IMR-90 (cell line): ENCODE measurements around the gene SSX4B. TPM values are rescaled to one million over a fixed set of nuclear protein-coding genes. Genes with fewer than 3 reads are reported as not detected.
"Not testable (repeated sequence)": the region's sequence is repeated elsewhere in the genome, so short reads cannot be mapped to it uniquely, and the experiment has no call there.

Experiments used
- ATAC-seq: fragments of 200-7000 bp; cut with Tn5 transposase; 2 replicates; pipeline ENCODE4 v1.9.1; 2020; ENCODE audit warnings: low read depth, mild to moderate bottlenecking, moderate library complexity
- BruUV-seq: library from RNA; stranded (reverse); fragments of 400-500 nt; replicated peaks from 2 replicates; lab custom pipeline; 2021; lab: Mats Ljungman, UMichigan
- CTCF ChIA-PET: fragments of 300-600 bp; formaldehyde crosslinking; extraction: SDS; loops from one replicate; lab custom pipeline; 2021; ENCODE audit warnings: antibody characterized with exemption; lab: Yijun Ruan, JAX
- POLR2A ChIA-PET: fragments of 300-600 bp; sonication (Branson Sonifier 250); formaldehyde crosslinking; loops from one replicate; lab custom pipeline; 2022; ENCODE audit warnings: antibody characterized with exemption; ENCODE audit not compliant: unreplicated experiment; lab: Charles Lee
- DNase-seq: peaks from one replicate; pipeline ENCODE4 v3.0.0; 2013
- H2AFZ ChIP-seq: replicated peaks from 2 replicates; pipeline ENCODE3; 2013; ENCODE audit warnings: low read length, mild to moderate bottlenecking; ENCODE audit not compliant: poor library complexity
- H2AK5ac ChIP-seq: 2 replicates; pipeline ENCODE4 v1.6.1; 2013; ENCODE audit warnings: low read depth, low read length, inconsistent platforms
- H2AK9ac ChIP-seq: replicated peaks from 2 replicates; pipeline ENCODE3; 2013; ENCODE audit warnings: mild to moderate bottlenecking, low read depth, low read length, moderate library complexity; ENCODE audit not compliant: poor library complexity
- H2BK120ac ChIP-seq: 2 replicates; pipeline ENCODE4 v1.6.1; 2013; ENCODE audit warnings: low read depth, low read length, inconsistent platforms
- H2BK15ac ChIP-seq: 3 replicates; pipeline ENCODE4 v1.6.1; 2013; ENCODE audit warnings: low read depth, low read length, inconsistent platforms
- H2BK20ac ChIP-seq: 2 replicates; pipeline ENCODE4 v1.6.1; 2013; ENCODE audit warnings: low read depth, mild to moderate bottlenecking, inconsistent platforms, low read length, moderate library complexity
- H2BK5ac ChIP-seq: 2 replicates; pipeline ENCODE4 v1.6.1; 2013; ENCODE audit warnings: mild to moderate bottlenecking, low read depth, low read length, inconsistent platforms; ENCODE audit not compliant: poor library complexity, severe bottlenecking
- H3K14ac ChIP-seq: replicated peaks from 2 replicates; pipeline ENCODE4 v1.6.1; 2013; ENCODE audit warnings: low read depth, low read length, inconsistent platforms
- H3K18ac ChIP-seq: 2 replicates; pipeline ENCODE4 v1.6.1; 2013; ENCODE audit warnings: low read depth, low read length, control low read depth
- H3K23ac ChIP-seq: 2 replicates; pipeline ENCODE4 v1.6.1; 2013; ENCODE audit warnings: low read depth, low read length, inconsistent platforms
- H3K27ac ChIP-seq: 2 replicates; pipeline ENCODE4 v1.5.1; 2013; ENCODE audit warnings: mild to moderate bottlenecking, control low read depth, low read length; ENCODE audit not compliant: insufficient read depth
- H3K27me3 ChIP-seq: 2 replicates; pipeline ENCODE4 v1.6.1; 2013; ENCODE audit warnings: low read length; ENCODE audit not compliant: control insufficient read depth, insufficient read depth
- H3K36me3 ChIP-seq: 2 replicates; pipeline ENCODE4 v1.6.1; 2013; ENCODE audit warnings: low read length, mixed read lengths; ENCODE audit not compliant: control insufficient read depth, insufficient read depth
- H3K4ac ChIP-seq: 2 replicates; pipeline ENCODE4 v1.6.1; 2013; ENCODE audit warnings: low read depth, low read length, inconsistent platforms
- H3K4me1 ChIP-seq: 2 replicates; pipeline ENCODE4 v1.6.1; 2013; ENCODE audit warnings: low read length, mixed read lengths; ENCODE audit not compliant: control insufficient read depth, insufficient read depth
- H3K4me2 ChIP-seq: 2 replicates; pipeline ENCODE4 v1.6.1; 2013; ENCODE audit warnings: low read depth, mild to moderate bottlenecking, control low read depth, low read length, moderate library complexity
- H3K4me3 ChIP-seq: 2 replicates; pipeline ENCODE4 v1.5.1; 2013; ENCODE audit warnings: low read depth, mild to moderate bottlenecking, control low read depth, low read length, moderate library complexity; ENCODE audit not compliant: insufficient read depth
- H3K56ac ChIP-seq: 2 replicates; pipeline ENCODE4 v1.6.1; 2013; ENCODE audit warnings: low read length, inconsistent platforms; ENCODE audit not compliant: insufficient read depth; ENCODE audit errors: extremely low read depth
- H3K79me1 ChIP-seq, 2 experiments: 2 replicates each; pipeline ENCODE4 v1.6.1; 2013; ENCODE audit warnings: low read length in 2 of 2, inconsistent platforms in 1 of 2, low read depth in 1 of 2
- H3K9ac ChIP-seq: 2 replicates; pipeline ENCODE4 v1.6.1; 2013; ENCODE audit warnings: low read depth, low read length, control low read depth
- H3K9me1 ChIP-seq: 2 replicates; pipeline ENCODE4 v1.6.1; 2013; ENCODE audit warnings: low read length, inconsistent platforms; ENCODE audit not compliant: insufficient read depth
- H3K9me3 ChIP-seq: 2 replicates; pipeline ENCODE4 v1.6.1; 2013; ENCODE audit warnings: low read length; ENCODE audit not compliant: control insufficient read depth, insufficient read depth
- H4K20me1 ChIP-seq: 2 replicates; pipeline ENCODE4 v1.6.1; 2013; ENCODE audit warnings: low read length, inconsistent platforms; ENCODE audit not compliant: insufficient read depth
- H4K5ac ChIP-seq: 2 replicates; pipeline ENCODE4 v1.6.1; 2013; ENCODE audit warnings: mild to moderate bottlenecking, low read depth, low read length, control low read depth
- H4K8ac ChIP-seq, 2 experiments: 2 replicates each; pipeline ENCODE4 v1.6.1; 2013; ENCODE audit warnings: low read depth in 2 of 2, low read length in 2 of 2, control low read depth in 1 of 2, inconsistent platforms in 1 of 2
- H4K91ac ChIP-seq: 2 replicates; pipeline ENCODE4 v1.6.1; 2013; ENCODE audit warnings: low read depth, low read length, inconsistent platforms; ENCODE audit not compliant: insufficient read depth
- FOS ChIP-seq: fragments of 150-350 bp; IDR thresholded peaks from 2 replicates; pipeline ENCODE4 v1.6.1; 2016; ENCODE audit warnings: low read depth, low read length
- WGBS, 2 experiments: methylation state at CpG; one replicate each; pipeline versions ENCODE4 v1.1.5 to v1.1.7; 2013; ENCODE audit warnings: missing lambda C conversion rate in 2 of 2; ENCODE audit not compliant: insufficient read length in 1 of 2; ENCODE audit errors: extremely low coverage in 2 of 2; 5-methylcytosine and 5-hydroxymethylcytosine counted together
- dilution Hi-C: fragments of 300-500 bp; cut with HindIII; formaldehyde crosslinking; loops from one replicate; pipeline ENCODE4 v1.14.3; 2018; ENCODE audit warnings: low sequenced_read_pairs; ENCODE audit not compliant: unreplicated experiment
- in situ Hi-C: fragments of 300-500 bp; cut with MboI; formaldehyde crosslinking; loops from 3 replicates; pipeline ENCODE4 v1.14.3; 2019; ENCODE audit warnings: low sequenced_read_pairs, inconsistent platforms, mixed read lengths
- intact Hi-C: fragments of 100-400 bp; cut with micrococcal nuclease; formaldehyde crosslinking; loops from 2 replicates; pipeline ENCODE4 v1.10.0; 2022
- polyA plus RNA-seq, 3 experiments: library from polyadenylated mRNA; depleted of rRNA; stranded (reverse); fragments of >200 nt; gene quantifications; 2 replicates each; pipeline ENCODE4 v1.2.3, GENCODE V29; 2012; ENCODE audit warnings: low replicate concordance in 1 of 3
- total RNA-seq: library from RNA; depleted of rRNA; stranded (reverse); fragments of >200 nt; gene quantifications from 2 replicates; pipeline ENCODE4 v1.2.3, GENCODE V29; 2012

SSX4B gene
- total and polyA plus RNA-seq, 2 of the 4 experiments (the other 2 are of a cell fraction) = not detected

GRCh38 chrX:48450076-48450475, 38.3 kb upstream of the SSX4B start:
- POLR2A ChIA-PET = no interaction called here

GRCh38 chrX:48447201-48447600, 35.4 kb upstream of the SSX4B start:
- H4K20me1 ChIP-seq, intact Hi-C loops, H3K9me3 ChIP-seq, H3K18ac ChIP-seq, DNase-seq, H3K23ac ChIP-seq, H2AK5ac ChIP-seq, H3K4me1 ChIP-seq, H2BK120ac ChIP-seq, H3K27ac ChIP-seq, H2AK9ac ChIP-seq, H2BK20ac ChIP-seq, H4K8ac ChIP-seq, dilution Hi-C loops, H4K91ac ChIP-seq, H3K4me3 ChIP-seq, ATAC-seq, H3K56ac ChIP-seq, POLR2A ChIA-PET, H3K79me1 ChIP-seq, H3K14ac ChIP-seq, H4K5ac ChIP-seq, H3K9ac ChIP-seq, H2BK5ac ChIP-seq, H3K4me2 ChIP-seq, H3K36me3 ChIP-seq, H3K27me3 ChIP-seq, CTCF ChIA-PET, in situ Hi-C loops, H2BK15ac ChIP-seq, BruUV-seq, H2AFZ ChIP-seq, H3K9me1 ChIP-seq, H3K4ac ChIP-seq: not testable (repeated sequence)
- no CpG with 5 or more reads among the region's 6 CpGs for WGBS, 2 experiments

More at GRCh38 chrX:48450076-48450475, 38.3 kb upstream of the SSX4B start:
- H3K4ac ChIP-seq = no peak overlapping the region
- in situ Hi-C loops = no loop called here
- no peaks in the 10 kb centered on the region for H3K9me1 ChIP-seq
- H3K4me1 ChIP-seq = no peaks in the 10 kb centered on the region
- no peak overlapping the region for H3K23ac ChIP-seq
- peaks cover 4% of the 10 kb centered on the region for H3K27me3 ChIP-seq
- H2AK5ac ChIP-seq = no peak overlapping the region
- CTCF ChIA-PET = no interaction called here
- no TSS peak for BruUV-seq
- no peak overlapping the region for H3K14ac ChIP-seq
- H3K18ac ChIP-seq = no peak overlapping the region
- H2AK9ac ChIP-seq = no peak overlapping the region
- no peaks in the 10 kb centered on the region for H3K79me1 ChIP-seq
- no peak overlapping the region for H2AFZ ChIP-seq
- H3K4me2 ChIP-seq = no peak overlapping the region
- no peak for TF ChIP-seq FOS
- no peak overlapping the region for H3K27ac ChIP-seq
- no peak overlapping the region for H3K56ac ChIP-seq
- H4K20me1 ChIP-seq = no peaks in the 10 kb centered on the region
- no peak overlapping the region for H4K5ac ChIP-seq
- no peaks in the 10 kb centered on the region for H3K9me3 ChIP-seq
- ATAC-seq = no peak
- no peaks in the 10 kb centered on the region for H3K36me3 ChIP-seq
- intact Hi-C loops = no loop called here
- H2BK20ac ChIP-seq = no peak overlapping the region
- H4K8ac ChIP-seq = no peak overlapping the region
- dilution Hi-C loops = no loop called here
- DNase-seq = no peak
- no peak overlapping the region for H2BK5ac ChIP-seq
- no peak overlapping the region for H3K4me3 ChIP-seq
- H2BK120ac ChIP-seq = no peak overlapping the region
- H2BK15ac ChIP-seq = no peak overlapping the region
- H4K91ac ChIP-seq = no peak overlapping the region
- no peak overlapping the region for H3K9ac ChIP-seq
